Measurements from ENCODE around the gene ETV1. TPM values are rescaled to one million over a fixed set of nuclear protein-coding genes. Genes with fewer than 3 reads are reported as not detected.

Gene ETV1
- total RNA-seq, 1 experiment from 2014 or later: 45.9 TPM

- intact Hi-C loops (cut with micrococcal nuclease; ENCODE audit: unreplicated experiment): no loop called here
These were observed 36.1 kb downstream of the ETV1 start for GRCh38 chr7:13953368-13953767.

GRCh38 chr7:13952921-13953320, 36.5 kb downstream of the ETV1 start:
- no peak overlapping the region for H3K27ac Mint-ChIP-seq (ENCODE audit: unreplicated experiment)
- no peaks in the 10 kb centered on the region for H3K36me3 Mint-ChIP-seq (ENCODE audit: insufficient read depth, unreplicated experiment)
- BruUV-seq (replicated peaks): no TSS peak
- DNase-seq: no peak
- H3K4me3 Mint-ChIP-seq (ENCODE audit: low read depth, unreplicated experiment): no peak overlapping the region
- CTCF ChIA-PET: no interaction called here
- H3K9me3 Mint-ChIP-seq (ENCODE audit: low read depth, unreplicated experiment): no peaks in the 10 kb centered on the region
- H3K27me3 Mint-ChIP-seq (ENCODE audit: unreplicated experiment): no peaks in the 10 kb centered on the region
- TF ChIP-seq, protein P1, sequence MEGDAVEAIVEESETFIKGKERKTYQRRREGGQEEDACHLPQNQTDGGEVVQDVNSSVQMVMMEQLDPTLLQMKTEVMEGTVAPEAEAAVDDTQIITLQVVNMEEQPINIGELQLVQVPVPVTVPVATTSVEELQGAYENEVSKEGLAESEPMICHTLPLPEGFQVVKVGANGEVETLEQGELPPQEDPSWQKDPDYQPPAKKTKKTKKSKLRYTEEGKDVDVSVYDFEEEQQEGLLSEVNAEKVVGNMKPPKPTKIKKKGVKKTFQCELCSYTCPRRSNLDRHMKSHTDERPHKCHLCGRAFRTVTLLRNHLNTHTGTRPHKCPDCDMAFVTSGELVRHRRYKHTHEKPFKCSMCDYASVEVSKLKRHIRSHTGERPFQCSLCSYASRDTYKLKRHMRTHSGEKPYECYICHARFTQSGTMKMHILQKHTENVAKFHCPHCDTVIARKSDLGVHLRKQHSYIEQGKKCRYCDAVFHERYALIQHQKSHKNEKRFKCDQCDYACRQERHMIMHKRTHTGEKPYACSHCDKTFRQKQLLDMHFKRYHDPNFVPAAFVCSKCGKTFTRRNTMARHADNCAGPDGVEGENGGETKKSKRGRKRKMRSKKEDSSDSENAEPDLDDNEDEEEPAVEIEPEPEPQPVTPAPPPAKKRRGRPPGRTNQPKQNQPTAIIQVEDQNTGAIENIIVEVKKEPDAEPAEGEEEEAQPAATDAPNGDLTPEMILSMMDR (IDR thresholded peaks at IDR 0.05; ENCODE audit: unreplicated experiment): no peak
- intact Hi-C loops (cut with micrococcal nuclease; ENCODE audit: unreplicated experiment): no loop called here
- H3K4me1 Mint-ChIP-seq (ENCODE audit: low read depth, unreplicated experiment): no peaks in the 10 kb centered on the region

More at GRCh38 chr7:13953368-13953767, 36.1 kb downstream of the ETV1 start:
- Mint-ChIP-seq H3K36me3 (ENCODE audit: insufficient read depth, unreplicated experiment) (no peaks in the 10 kb centered on the region), H3K4me1 (ENCODE audit: low read depth, unreplicated experiment) (no peaks in the 10 kb centered on the region), H3K27me3 (ENCODE audit: unreplicated experiment) (no peaks in the 10 kb centered on the region), H3K9me3 (ENCODE audit: low read depth, unreplicated experiment) (no peaks in the 10 kb centered on the region), H3K4me3 (ENCODE audit: low read depth, unreplicated experiment) (no peak overlapping the region), H3K27ac (ENCODE audit: unreplicated experiment) (no peak overlapping the region)
- no peak for DNase-seq
- BruUV-seq (replicated peaks): no TSS peak
- CTCF ChIA-PET: interaction anchor here (0.8 kb wide), 1 partner anchor 16 kb away, joined by 3 read pairs; no protein-coding TSS in a partner anchor
- TF ChIP-seq, protein P1 (IDR thresholded peaks at IDR 0.05; ENCODE audit: unreplicated experiment): no peak

- CTCF ChIA-PET: no interaction called here
- DNase-seq: no peak
- BruUV-seq (replicated peaks): no TSS peak
- H3K27ac Mint-ChIP-seq (ENCODE audit: unreplicated experiment): no peak overlapping the region
- intact Hi-C loops (cut with micrococcal nuclease; ENCODE audit: unreplicated experiment): no loop called here
- no peaks in the 10 kb centered on the region for H3K9me3 Mint-ChIP-seq (ENCODE audit: low read depth, unreplicated experiment)
- H3K4me3 Mint-ChIP-seq (ENCODE audit: low read depth, unreplicated experiment): no peak overlapping the region
- no peaks in the 10 kb centered on the region for H3K27me3 Mint-ChIP-seq (ENCODE audit: unreplicated experiment)
- TF ChIP-seq, protein P1 (IDR thresholded peaks at IDR 0.05; ENCODE audit: unreplicated experiment): no peak
- H3K4me1 Mint-ChIP-seq (ENCODE audit: low read depth, unreplicated experiment): no peaks in the 10 kb centered on the region
- H3K36me3 Mint-ChIP-seq (ENCODE audit: insufficient read depth, unreplicated experiment): no peaks in the 10 kb centered on the region
These were observed 39.5 kb downstream of the ETV1 start for GRCh38 chr7:13949939-13950338.

- Mint-ChIP-seq H3K27ac (ENCODE audit: unreplicated experiment) (no peak overlapping the region), H3K27me3 (ENCODE audit: unreplicated experiment) (no peaks in the 10 kb centered on the region), H3K9me3 (ENCODE audit: low read depth, unreplicated experiment) (no peaks in the 10 kb centered on the region), H3K4me3 (ENCODE audit: low read depth, unreplicated experiment) (no peak overlapping the region), H3K4me1 (ENCODE audit: low read depth, unreplicated experiment) (no peaks in the 10 kb centered on the region), H3K36me3 (ENCODE audit: insufficient read depth, unreplicated experiment) (no peaks in the 10 kb centered on the region)
- intact Hi-C loops (cut with micrococcal nuclease; ENCODE audit: unreplicated experiment): no loop called here
- BruUV-seq (replicated peaks): no TSS peak
- TF ChIP-seq, protein P1 (IDR thresholded peaks at IDR 0.05; ENCODE audit: unreplicated experiment): no peak
- CTCF ChIA-PET: no interaction called here
- DNase-seq: no peak
These were observed 40.0 kb downstream of the ETV1 start for GRCh38 chr7:13949445-13949844.

Measured in Calu3 (cell line).